PC-9 (cell line): ENCODE results near the gene TMA7B.

Experiments used
- CTCF ChIP-seq: fragments of 200-600 bp; sonication (generic); conservative IDR thresholded peaks from 2 replicates; pipeline ENCODE4 v1.6.1; 2017; ENCODE audit warnings: mixed run types, antibody characterized with exemption, mild to moderate bottlenecking, moderate library complexity
- EZH2 ChIP-seq: fragments of 200-600 bp; sonication (generic); IDR thresholded peaks from 2 replicates; pipeline ENCODE4 v1.8.0; 2017; ENCODE audit warnings: antibody characterized with exemption, low read depth

- TF ChIP-seq CTCF (no peak), EZH2 (no peak)
These were observed 24.5 kb downstream of the TMA7B start for GRCh38 chr22:39984746-39985145.
